RPMI8226 (cell line): Measurements from ENCODE around the gene SLC6A20.

Source experiments
- DNase-seq: peaks from one replicate; pipeline ENCODE4 v3.0.0-alpha.2; 2015

SLC6A20 gene

GRCh38 chr3:45795882-45796765 lies at the start of gene SLC6A20:
Gene SLC6A20, minus strand, starts transcription at chr3:45796536. Its CDS starts 117 bp downstream, at chr3:45796419.
- no peak for DNase-seq

- DNase-seq: peak; percentile 17
Observed at GRCh38 chr3:45844616-45845015, 48.3 kb upstream of the SLC6A20 start.

GRCh38 chr3:45842851-45843625 lies 46.7 kb upstream of the SLC6A20 start:
- DNase-seq: no peak

GRCh38 chr3:45841757-45842491 lies 45.6 kb upstream of the SLC6A20 start, which contains the start of gene LZTFL1:
Gene LZTFL1, minus strand, starts transcription at chr3:45842119. Its CDS starts 128 bp downstream, at chr3:45841991.
- peak; percentile 98 for DNase-seq

- DNase-seq: peak; percentile 50
Observed at GRCh38 chr3:45841420-45841756, 45.1 kb upstream of the SLC6A20 start.

GRCh38 chr3:45838466-45838865 lies 42.1 kb upstream of the SLC6A20 start:
- DNase-seq: no peak

GRCh38 chr3:45832699-45833098 lies 36.4 kb upstream of the SLC6A20 start:
- peak; percentile 42 for DNase-seq

GRCh38 chr3:45830121-45830520 lies 33.8 kb upstream of the SLC6A20 start:
- DNase-seq: no peak

- DNase-seq: no peak
Observed at GRCh38 chr3:45826908-45827307, 30.6 kb upstream of the SLC6A20 start.

- DNase-seq: no peak
Observed at GRCh38 chr3:45826321-45826720, 30.0 kb upstream of the SLC6A20 start.

- no peak for DNase-seq
Observed at GRCh38 chr3:45821127-45821526, 24.8 kb upstream of the SLC6A20 start.

- DNase-seq: no peak
Observed at GRCh38 chr3:45819543-45819942, 23.2 kb upstream of the SLC6A20 start.

- peak; percentile 78 for DNase-seq
Observed at GRCh38 chr3:45817831-45818522, 21.6 kb upstream of the SLC6A20 start.

- no peak for DNase-seq
Observed at GRCh38 chr3:45816544-45816943, 20.2 kb upstream of the SLC6A20 start.

- no peak for DNase-seq
Observed at GRCh38 chr3:45814322-45814721, 18.0 kb upstream of the SLC6A20 start.

- DNase-seq: no peak
Observed at GRCh38 chr3:45807681-45808540, 11.6 kb upstream of the SLC6A20 start.

- DNase-seq: no peak
Observed at GRCh38 chr3:45807133-45807532, 10.8 kb upstream of the SLC6A20 start.

- no peak for DNase-seq
Observed at GRCh38 chr3:45806072-45806471, 9.7 kb upstream of the SLC6A20 start.

- DNase-seq: peak; percentile 25
Observed at GRCh38 chr3:45803252-45803935, 7.1 kb upstream of the SLC6A20 start.

- DNase-seq: no peak
Observed at GRCh38 chr3:45802146-45802545, 5.8 kb upstream of the SLC6A20 start.

GRCh38 chr3:45800611-45801010 lies 4.3 kb upstream of the SLC6A20 start:
- no peak for DNase-seq
